K562 (cell line): ENCODE results near the gene LYPD4. TPM values are rescaled to one million over a fixed set of nuclear protein-coding genes. Genes with fewer than 3 reads are reported as not detected.
A peak's percentile ranks its signal among the peaks of the same experiment; 100 is the strongest.

Experiments used
- ATAC-seq: fragments of 200-7000 bp; cut with Tn5 transposase; 3 replicates; pipeline ENCODE4 v1.9.1; 2020; ENCODE audit warnings: moderate library complexity
- BruUV-seq: library from RNA; stranded (reverse); fragments of 400-500 nt; replicated peaks from 2 replicates; lab custom pipeline; 2021; lab: Mats Ljungman, UMichigan
- CTCF ChIA-PET: fragments of 300-600 bp; formaldehyde crosslinking; extraction: SDS; loops from one replicate; lab custom pipeline; 2021; ENCODE audit warnings: low intra/inter-chr PET ratio; lab: Yijun Ruan, JAX
- POLR2A ChIA-PET: fragments of 300-600, 350-650 bp; sonication (Branson Sonifier 250); formaldehyde crosslinking; extraction: SDS; loops from one replicate; lab custom pipeline; 2021; ENCODE audit warnings: antibody characterized with exemption, inconsistent platforms; lab: Yijun Ruan, JAX
- DNase-seq, 4 experiments: peaks; one replicate each; pipeline versions ENCODE4 v3.0.0 to v3.0.0-alpha.2; 2011 to 2018; ENCODE audit warnings: low spot score in 3 of 4, mixed read lengths in 3 of 4; ENCODE audit errors: extremely low read depth in 1 of 4
- FAIRE-seq: peaks from 2 replicates; lab custom pipeline; 2011; peaks lifted over from hg19 to GRCh38; lab: Jason Lieb, UNC
- H2AFZ ChIP-seq: 2 replicates; pipeline ENCODE4 v1.6.0; 2011; ENCODE audit warnings: low read depth, low read length, control low read depth, inconsistent platforms
- H3K27ac ChIP-seq: fragments of 200-600 bp; 3 replicates; pipeline ENCODE4 v1.8.0; 2011; ENCODE audit warnings: low read depth, mild to moderate bottlenecking, control low read depth, inconsistent platforms, low read length, moderate library complexity, mixed read lengths; ENCODE audit errors: extremely low read depth
- H3K27me3 ChIP-seq, 2 experiments: fragments of 300-600 bp in 1 of 2; 2 replicates in 1 of 2; 3 replicates in 1 of 2; pipeline versions ENCODE4 v1.6.0 to v1.8.0; 2011; ENCODE audit warnings: inconsistent platforms in 2 of 2, low read length in 2 of 2, mild to moderate bottlenecking in 1 of 2, mixed read lengths in 1 of 2, moderate library complexity in 1 of 2; ENCODE audit not compliant: control insufficient read depth in 2 of 2, insufficient read depth in 2 of 2
- H3K36me3 ChIP-seq: fragments of 300-600 bp; 3 replicates; pipeline ENCODE4 v1.8.0; 2011; ENCODE audit warnings: mild to moderate bottlenecking, low read length, inconsistent platforms; ENCODE audit not compliant: control insufficient read depth, insufficient read depth
- H3K4me1 ChIP-seq, 2 experiments: fragments of 200-600 bp in 1 of 2; replicated peaks in 1 of 2; 2 replicates in 1 of 2; 3 replicates in 1 of 2; pipeline versions ENCODE4 v1.5.1 to v1.8.0; 2011; ENCODE audit warnings: inconsistent platforms in 2 of 2, low read length in 2 of 2, mild to moderate bottlenecking in 1 of 2, mixed read lengths in 1 of 2, moderate library complexity in 1 of 2; ENCODE audit not compliant: control insufficient read depth in 2 of 2, insufficient read depth in 2 of 2
- H3K4me2 ChIP-seq: 2 replicates; pipeline ENCODE4 v1.6.1; 2011; ENCODE audit warnings: low read length, control low read depth, inconsistent platforms, mixed read lengths; ENCODE audit not compliant: insufficient read depth
- H3K4me3 ChIP-seq: fragments of 200-600 bp; sonication (generic), shearing (Covaris generic); 2 replicates; pipeline ENCODE4 v1.5.1; 2016; ENCODE audit warnings: control low read depth, inconsistent platforms
- H3K79me2 ChIP-seq: fragments of 200-600 bp; 3 replicates; pipeline ENCODE4 v1.8.0; 2011; ENCODE audit warnings: low read length, inconsistent platforms; ENCODE audit not compliant: control insufficient read depth, insufficient read depth
- H3K9ac ChIP-seq, 2 experiments: 2 replicates each; pipeline versions ENCODE4 v1.6.0 to v1.6.1; 2011; ENCODE audit warnings: low read depth in 2 of 2, low read length in 2 of 2, control low read depth in 1 of 2, inconsistent platforms in 1 of 2, mild to moderate bottlenecking in 1 of 2, mixed read lengths in 1 of 2; ENCODE audit not compliant: insufficient read depth in 1 of 2
- H3K9me1 ChIP-seq: one replicate; pipeline ENCODE4 v1.6.0; 2011; ENCODE audit warnings: inconsistent platforms, mild to moderate bottlenecking, low read length, moderate library complexity; ENCODE audit not compliant: control insufficient read depth, insufficient read depth
- H3K9me3 ChIP-seq: replicated peaks from 2 replicates; pipeline ENCODE4 v1.5.1; 2011; ENCODE audit warnings: low read depth, low read length, inconsistent platforms; ENCODE audit not compliant: control insufficient read depth, insufficient read depth
- H4K20me1 ChIP-seq: replicated peaks from 2 replicates; pipeline ENCODE4 v1.6.1; 2011; ENCODE audit warnings: low read length, inconsistent platforms, mixed read lengths; ENCODE audit not compliant: control insufficient read depth, insufficient read depth
- ATF7 ChIP-seq: fragments of 450-650 bp; IDR thresholded peaks from 2 replicates; pipeline ENCODE4 v1.7.1; 2014; ENCODE audit warnings: mild to moderate bottlenecking, moderate library complexity
- CHD1 ChIP-seq: fragments of 200-600 bp; sonication (generic); IDR thresholded peaks from one replicate; pipeline ENCODE4 v1.6.1; 2012; ENCODE audit warnings: mild to moderate bottlenecking, moderate library complexity, low read length, inconsistent platforms
- CREBBP ChIP-seq: IDR thresholded peaks from one replicate; pipeline ENCODE4 v1.6.1; 2012; ENCODE audit warnings: low read depth, mild to moderate bottlenecking, control low read depth, inconsistent platforms, low read length
- GATA2 ChIP-seq: sonication (generic); formaldehyde crosslinking; IDR thresholded peaks from 2 replicates; pipeline ENCODE4 v1.4.0; 2020; ENCODE audit warnings: mild to moderate bottlenecking, missing genetic modification reagents
- MAZ ChIP-seq, 2 experiments: fragments of 450-650 bp in 1 of 2; sonication (generic) in 1 of 2; formaldehyde crosslinking; IDR thresholded peaks in 1 of 2; conservative IDR thresholded peaks in 1 of 2; 2 replicates each; pipeline versions ENCODE4 v1.4.0 to v1.5.0; 2020; ENCODE audit warnings: mild to moderate bottlenecking in 1 of 2, missing genetic modification reagents in 1 of 2
- NEUROD1 ChIP-seq: fragments of 150-350 bp; IDR thresholded peaks from 2 replicates; pipeline ENCODE4 v1.6.1; 2014; ENCODE audit warnings: borderline replicate concordance, low read length, low read depth; ENCODE audit not compliant: partially characterized antibody
- NR2C1 ChIP-seq, 2 experiments: fragments of 450-650 bp; IDR thresholded peaks; 2 replicates each; pipeline ENCODE4 v1.6.1; 2017; ENCODE audit warnings: mild to moderate bottlenecking in 2 of 2, antibody characterized with exemption in 1 of 2, inconsistent platforms in 1 of 2, missing compliant biosample characterization in 1 of 2, missing genetic modification characterization in 1 of 2
- POLR2G ChIP-seq: fragments of 200-400 bp; formaldehyde crosslinking; IDR thresholded peaks from 2 replicates; pipeline ENCODE4 v1.6.1; 2017; ENCODE audit warnings: low read depth, mild to moderate bottlenecking, antibody characterized with exemption, low read length, moderate library complexity
- RBM25 ChIP-seq: fragments of 200-400 bp; formaldehyde crosslinking; IDR thresholded peaks from 2 replicates; pipeline ENCODE4 v1.6.1; 2018; ENCODE audit warnings: low read length, low read depth, moderate library complexity; ENCODE audit not compliant: severe bottlenecking
- SMARCE1 ChIP-seq: fragments of 450-650 bp; IDR thresholded peaks from 2 replicates; pipeline ENCODE4 v1.7.1; 2016; ENCODE audit warnings: mild to moderate bottlenecking
- SRSF1 ChIP-seq: fragments of 200-400 bp; formaldehyde crosslinking; IDR thresholded peaks from 2 replicates; pipeline ENCODE4 v1.6.1; 2017; ENCODE audit warnings: mild to moderate bottlenecking, low read depth, low read length, moderate library complexity
- TCF15 ChIP-seq: fragments of 250-450 bp; sonication (Bioruptor Pico); IDR thresholded peaks from 2 replicates; pipeline ENCODE4 v1.8.0; 2022; ENCODE audit warnings: moderate library complexity, mild to moderate bottlenecking, inconsistent platforms
- ZBTB5 ChIP-seq: fragments of 450-650 bp; IDR thresholded peaks from 2 replicates; pipeline ENCODE4 v1.6.1; 2017; ENCODE audit warnings: antibody characterized with exemption
- ZNF143 ChIP-seq: sonication (generic); formaldehyde crosslinking; IDR thresholded peaks from 2 replicates; pipeline ENCODE4 v1.9.0; 2022; ENCODE audit warnings: mild to moderate bottlenecking, missing genetic modification reagents
- whole genome bisulfite sequencing: fragments of 100-300 bp; shearing (Covaris generic); methylation state at CpG from one replicate; pipeline ENCODE4 v1.1.6; 2016; ENCODE audit warnings: low coverage, mixed read lengths; ENCODE audit not compliant: insufficient coverage; ENCODE audit errors: missing lambda C conversion rate; 5-methylcytosine and 5-hydroxymethylcytosine counted together
- in situ Hi-C: fragments of 300-500 bp; cut with MboI; formaldehyde crosslinking; loops from 4 replicates; pipeline ENCODE4 v1.15.0; 2018; ENCODE audit warnings: inconsistent platforms, mixed read lengths
- intact Hi-C: fragments of 100-400 bp; cut with micrococcal nuclease; formaldehyde crosslinking; loops from 2 replicates; pipeline ENCODE4 v1.14.2; 2022
- polyA plus RNA-seq, 8 experiments: library from polyadenylated mRNA; depleted of rRNA in 4 of 8; stranded (reverse) in 5 of 8; unstranded in 3 of 8; fragments of >200 nt; fragmentation: Nextera tagmentation in 2 of 8; fragmentation: Illumina TruSeq in 1 of 8; extraction: Ambion mirVana in 2 of 8; extraction: Trizol in 1 of 8; gene quantifications; 2 replicates each; pipeline versions ENCODE4 v1.2.1 to v1.2.3, GENCODE V29; 2011 to 2014; ENCODE audit warnings: inconsistent platforms in 1 of 8, missing spikeins in 1 of 8
- total RNA-seq, 7 experiments: library from RNA; depleted of rRNA in 6 of 7; stranded (reverse); fragments of >200 nt in 6 of 7; fragmentation: Illumina TruSeq in 2 of 7; extraction: Trizol in 2 of 7; gene quantifications; 2 replicates each; pipeline versions ENCODE4 v1.2.1 to v1.2.3, GENCODE V29; 2011 to 2021; ENCODE audit warnings: low replicate concordance in 1 of 7
- TF ChIP-seq, protein P1 (sequence below), 2 experiments: fragments of 450-650 bp in 1 of 2; sonication (generic) in 1 of 2; formaldehyde crosslinking; conservative IDR thresholded peaks; 2 replicates each; pipeline versions ENCODE4 v1.4.0 to v1.8.1; 2020 to 2022; ENCODE audit warnings: mild to moderate bottlenecking in 1 of 2, missing genetic modification reagents in 1 of 2
- TF ChIP-seq, protein P2 (sequence below): fragments of 250-450 bp; sonication (Bioruptor Pico); IDR thresholded peaks from 2 replicates; pipeline ENCODE4 v1.5.0; 2021

The LYPD4 gene
- total and polyA plus RNA-seq, 9 of the 15 experiments (the other 6 are each of a cell fraction or from before 2014, with no cell fraction given): 0.11 TPM; not detected in 8

- H3K4me3 ChIP-seq: no peak overlapping the region
- DNase-seq (peak in 1 of 4 experiments; percentile 51), ATAC-seq (peak; percentile 13), FAIRE-seq (peak; percentile 67)
- peaks cover under 1% of the 10 kb centered on the region; the same call in 1 of the 3 replicates for H3K79me2 ChIP-seq
- peak overlapping the region; percentile 60 for H3K27ac ChIP-seq
- H3K36me3 ChIP-seq: no peaks in the 10 kb centered on the region
- WGBS: 48% methylated on average over 11 of the region's 17 CpGs
- no peaks in the 10 kb centered on the region for H3K9me1 ChIP-seq
- ChIA-PET POLR2A (interaction anchor here (1.7 kb wide), 1 partner anchor 15 kb away, joined by 5 read pairs; no protein-coding TSS in a partner anchor), CTCF (no interaction called here)
- H2AFZ ChIP-seq: peak overlapping the region; percentile 86
- H3K4me1 ChIP-seq: peaks cover 34 to 60% of the 10 kb centered on the region in 2 experiments
- no peaks in the 10 kb centered on the region for H3K27me3 ChIP-seq
- no TSS peak for BruUV-seq
- in situ Hi-C loops (no loop called here), intact Hi-C loops (no loop called here)
- H3K4me2 ChIP-seq: peak overlapping the region; percentile 32; the same call in 1 of the 2 replicates
- no peaks in the 10 kb centered on the region for H3K9me3 ChIP-seq
- H4K20me1 ChIP-seq: no peaks in the 10 kb centered on the region
- peak overlapping the region; percentile 31 to 86; a peak in 3 of 4 replicates for H3K9ac ChIP-seq
- TF ChIP-seq NR2C1 (IDR thresholded peaks at IDR 0.05) (peak; percentile 70), NR2C1 (tag; IDR thresholded peaks at IDR 0.05) (no peak), SMARCE1 (no peak), POLR2G (0 out of 2 replicates have a peak, but pooled peaks have one; percentile 32), ZNF143 (no peak), MAZ (CRISPR knock-in tag; conservative IDR thresholded peaks at IDR 0.05 in 1 of 2, IDR thresholded peaks at IDR 0.05 in 1 of 2) (no peak), RBM25 (peak; percentile 28), ZBTB5 (no peak), ATF7 (no peak), NEUROD1 (no peak), CHD1 (no peak), TCF15 (CRISPR knock-in tag) (no peak), SRSF1 (no peak), CREBBP (no peak), GATA2 (CRISPR knock-in tag) (no peak)
- TF ChIP-seq, protein P1, sequence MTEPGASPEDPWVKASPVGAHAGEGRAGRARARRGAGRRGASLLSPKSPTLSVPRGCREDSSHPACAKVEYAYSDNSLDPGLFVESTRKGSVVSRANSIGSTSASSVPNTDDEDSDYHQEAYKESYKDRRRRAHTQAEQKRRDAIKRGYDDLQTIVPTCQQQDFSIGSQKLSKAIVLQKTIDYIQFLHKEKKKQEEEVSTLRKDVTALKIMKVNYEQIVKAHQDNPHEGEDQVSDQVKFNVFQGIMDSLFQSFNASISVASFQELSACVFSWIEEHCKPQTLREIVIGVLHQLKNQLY (CRISPR knock-in tag; conservative IDR thresholded peaks at IDR 0.05): no peak
- TF ChIP-seq, protein P2, sequence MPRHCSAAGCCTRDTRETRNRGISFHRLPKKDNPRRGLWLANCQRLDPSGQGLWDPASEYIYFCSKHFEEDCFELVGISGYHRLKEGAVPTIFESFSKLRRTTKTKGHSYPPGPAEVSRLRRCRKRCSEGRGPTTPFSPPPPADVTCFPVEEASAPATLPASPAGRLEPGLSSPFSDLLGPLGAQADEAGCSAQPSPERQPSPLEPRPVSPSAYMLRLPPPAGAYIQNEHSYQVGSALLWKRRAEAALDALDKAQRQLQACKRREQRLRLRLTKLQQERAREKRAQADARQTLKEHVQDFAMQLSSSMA: no peak
Measured at GRCh38 chr19:41877916-41878905, 33.7 kb upstream of the LYPD4 start.
